GM10266 (cell line): ENCODE measurements around the gene TIGD6.

Experiments
- DNase-seq: peaks from one replicate; pipeline ENCODE4 v3.0.0; 2012; ENCODE audit errors: extremely low spot score
- CTCF ChIP-seq: IDR thresholded peaks from 2 replicates; pipeline ENCODE4 v1.5.1; 2012; ENCODE audit warnings: mild to moderate bottlenecking, low read depth; ENCODE audit not compliant: control insufficient read depth, insufficient read depth; ENCODE audit errors: missing control alignments

TIGD6 gene

GRCh38 chr5:150023136-150023535 is 22.7 kb upstream of the TIGD6 start:
- no peak for DNase-seq
- no peak for TF ChIP-seq CTCF

GRCh38 chr5:150022681-150023080 is 22.2 kb upstream of the TIGD6 start:
- DNase-seq = no peak
- TF ChIP-seq CTCF = no peak

GRCh38 chr5:150022158-150022531 is 21.7 kb upstream of the TIGD6 start:
- no peak for TF ChIP-seq CTCF
- DNase-seq = no peak

- TF ChIP-seq CTCF = no peak
- DNase-seq = no peak
Measured at GRCh38 chr5:150021491-150022157, 21.2 kb upstream of the TIGD6 start.

GRCh38 chr5:150020249-150020648 is 19.8 kb upstream of the TIGD6 start:
- no peak for TF ChIP-seq CTCF
- no peak for DNase-seq

- TF ChIP-seq CTCF = no peak
- no peak for DNase-seq
Measured at GRCh38 chr5:150017226-150018005, 17.0 kb upstream of the TIGD6 start.

- no peak for DNase-seq
- TF ChIP-seq CTCF = no peak
Measured at GRCh38 chr5:150016537-150016936, 16.1 kb upstream of the TIGD6 start.
